Duodenal mucosa (tissue), 2 donors: ENCODE measurements around the gene MAGI2.

Source experiments
- H3K27ac ChIP-seq: one replicate; pipeline ENCODE4 v1.7.0; 2013; ENCODE audit warnings: low read depth, low read length
- H3K27me3 ChIP-seq, 2 donors: one replicate each; pipeline ENCODE4 v1.7.0; 2013; ENCODE audit warnings: low read length in 2 of 2, control low read depth in 1 of 2; ENCODE audit not compliant: insufficient read depth in 2 of 2, control insufficient read depth in 1 of 2
- H3K36me3 ChIP-seq, 2 donors: one replicate each; pipeline ENCODE4 v1.7.0; 2013; ENCODE audit warnings: low read length in 2 of 2, control low read depth in 1 of 2; ENCODE audit not compliant: insufficient read depth in 2 of 2, control insufficient read depth in 1 of 2
- H3K4me1 ChIP-seq, 2 donors: one replicate each; pipeline ENCODE4 v1.7.0; 2013; ENCODE audit warnings: low read length in 2 of 2, control low read depth in 1 of 2; ENCODE audit not compliant: insufficient read depth in 2 of 2, control insufficient read depth in 1 of 2
- H3K4me3 ChIP-seq, 2 donors: one replicate each; pipeline ENCODE4 v1.7.0; 2013; ENCODE audit warnings: low read length in 2 of 2, low read depth in 1 of 2
- H3K9ac ChIP-seq, 2 donors: one replicate each; pipeline ENCODE4 v1.7.0; 2013; ENCODE audit warnings: low read length in 2 of 2, low read depth in 1 of 2
- H3K9me3 ChIP-seq, 2 donors: one replicate each; pipeline ENCODE4 v1.7.0; 2013; ENCODE audit warnings: low read length in 2 of 2, control low read depth in 1 of 2; ENCODE audit not compliant: control insufficient read depth in 1 of 2

Gene MAGI2

GRCh38 chr7:78967046-78967445, 486.4 kb downstream of the MAGI2 start:
- H3K27ac ChIP-seq, result no peak overlapping the region
- no peaks in the 10 kb centered on the region for H3K36me3 ChIP-seq
- H3K27me3 ChIP-seq, result no peaks in the 10 kb centered on the region
- H3K4me3 ChIP-seq, result no peak overlapping the region
- H3K9ac ChIP-seq, result no peak overlapping the region
- H3K4me1 ChIP-seq, result no peaks in the 10 kb centered on the region
- H3K9me3 ChIP-seq, result no peaks in the 10 kb centered on the region

DNA sequence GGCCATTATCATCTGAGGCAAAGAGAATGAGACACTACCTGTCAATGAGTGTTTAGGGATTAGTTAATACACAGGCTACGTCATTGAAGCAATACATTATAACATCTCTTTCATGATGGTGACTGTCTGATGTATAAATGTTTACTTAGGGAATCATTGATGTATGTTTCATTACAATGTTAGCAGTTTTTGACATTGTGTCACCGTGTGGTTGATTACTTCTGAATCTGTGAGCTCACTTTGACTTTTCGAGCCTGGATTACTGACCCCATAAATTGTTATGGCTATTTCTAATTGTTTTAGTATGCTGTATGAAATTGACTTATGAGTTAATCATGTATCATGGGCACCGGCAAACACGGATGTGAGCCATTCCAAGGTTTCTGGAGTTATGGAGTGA, 494.0 kb downstream of the MAGI2 start:
- no peak overlapping the region for H3K4me3 ChIP-seq
- no peak overlapping the region for H3K9ac ChIP-seq
- H3K27me3 ChIP-seq, result no peaks in the 10 kb centered on the region
- H3K27ac ChIP-seq, result no peak overlapping the region
- H3K36me3 ChIP-seq, result no peaks in the 10 kb centered on the region
- H3K9me3 ChIP-seq, result no peaks in the 10 kb centered on the region
- H3K4me1 ChIP-seq, result no peaks in the 10 kb centered on the region

DNA sequence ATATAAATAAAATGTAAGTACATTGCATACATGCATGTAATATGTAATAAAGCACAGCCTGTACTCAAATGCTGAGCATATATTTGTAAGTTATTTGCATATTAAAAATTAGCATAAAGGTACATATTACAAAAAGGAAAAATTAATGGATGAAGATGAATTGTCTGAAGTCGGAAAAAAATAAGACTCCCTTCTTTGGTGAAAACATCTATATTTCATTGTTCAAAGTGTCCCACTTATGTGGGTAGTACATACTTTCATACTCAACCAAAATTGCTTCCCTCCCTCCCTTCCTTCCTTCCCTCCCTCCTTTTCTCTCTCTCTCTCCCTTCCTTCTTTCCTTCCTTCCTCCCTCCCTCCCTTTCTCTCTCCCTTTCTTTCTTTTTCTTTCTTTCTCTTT, 498.1 kb downstream of the MAGI2 start:
- no peak overlapping the region for H3K4me3 ChIP-seq
- H3K36me3 ChIP-seq, result no peaks in the 10 kb centered on the region
- H3K27me3 ChIP-seq, result no peaks in the 10 kb centered on the region
- no peaks in the 10 kb centered on the region for H3K9me3 ChIP-seq
- no peak overlapping the region for H3K27ac ChIP-seq
- no peaks in the 10 kb centered on the region for H3K4me1 ChIP-seq
- no peak overlapping the region for H3K9ac ChIP-seq

DNA sequence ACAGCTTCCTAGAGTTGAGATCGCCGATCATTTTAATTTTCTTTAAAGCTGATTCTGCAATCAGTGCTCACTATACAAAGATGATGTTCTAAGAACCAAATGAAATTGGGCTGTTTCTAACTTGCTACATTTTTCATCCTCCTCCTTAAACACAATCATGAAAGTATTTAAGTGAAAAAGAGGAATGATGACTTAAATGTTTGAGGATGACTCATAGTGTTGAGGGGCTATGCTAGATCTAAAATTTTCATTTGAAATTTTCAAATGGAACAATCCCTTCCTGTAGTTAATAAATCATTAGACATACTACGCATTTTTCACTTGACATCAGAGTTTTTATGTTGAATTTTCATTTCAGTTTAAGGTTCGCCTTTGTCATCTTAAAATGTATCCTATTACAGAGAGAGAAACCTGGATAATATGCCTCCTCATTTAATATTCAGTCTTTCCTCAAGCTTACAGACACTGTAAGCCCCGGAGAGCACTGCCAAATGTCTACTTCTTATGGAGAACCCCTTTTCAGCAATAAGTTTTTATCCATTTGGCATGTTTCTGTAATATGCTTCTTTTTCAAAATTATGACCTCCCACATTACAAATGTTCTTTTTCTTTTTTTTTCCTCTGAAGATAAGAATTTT, 499.6 kb downstream of the MAGI2 start:
- Histone ChIP-seq H3K4me3 (no peak overlapping the region), H3K4me1 (no peaks in the 10 kb centered on the region), H3K36me3 (no peaks in the 10 kb centered on the region), H3K9me3 (no peaks in the 10 kb centered on the region), H3K27me3 (no peaks in the 10 kb centered on the region), H3K9ac (no peak overlapping the region), H3K27ac (no peak overlapping the region)

- no peaks in the 10 kb centered on the region for H3K9me3 ChIP-seq
- no peaks in the 10 kb centered on the region for H3K36me3 ChIP-seq
- H3K4me3 ChIP-seq, result no peak overlapping the region
- no peaks in the 10 kb centered on the region for H3K27me3 ChIP-seq
- no peaks in the 10 kb centered on the region for H3K4me1 ChIP-seq
- no peak overlapping the region for H3K9ac ChIP-seq
- H3K27ac ChIP-seq, result no peak overlapping the region
These were observed 500.4 kb downstream of the MAGI2 start for GRCh38 chr7:78953090-78953489.

- no peaks in the 10 kb centered on the region for H3K4me1 ChIP-seq
- no peak overlapping the region for H3K4me3 ChIP-seq
- H3K9ac ChIP-seq, result no peak overlapping the region
- no peaks in the 10 kb centered on the region for H3K27me3 ChIP-seq
- H3K27ac ChIP-seq, result no peak overlapping the region
- H3K36me3 ChIP-seq, result no peaks in the 10 kb centered on the region
- H3K9me3 ChIP-seq, result no peaks in the 10 kb centered on the region
These were observed 513.8 kb downstream of the MAGI2 start for GRCh38 chr7:78939669-78940068.

DNA sequence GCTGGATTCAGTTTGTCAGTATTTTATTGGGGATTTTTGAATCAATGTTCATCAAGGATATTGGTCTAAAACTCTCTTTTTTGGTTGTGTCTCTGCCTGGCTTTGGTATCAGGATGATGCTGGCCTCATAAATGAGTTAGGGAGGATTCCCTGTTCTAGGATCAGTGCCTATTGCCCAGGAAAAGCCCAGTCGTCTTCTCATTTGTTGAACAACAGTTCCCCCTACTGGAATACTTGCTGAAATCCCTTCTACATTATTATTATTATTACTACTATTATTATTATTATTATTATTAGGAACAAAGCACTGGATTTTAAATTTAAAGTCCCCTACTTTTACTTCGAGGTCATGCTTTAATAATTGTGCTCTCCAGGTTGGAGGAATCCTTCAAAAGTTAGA, 528.9 kb downstream of the MAGI2 start:
- Histone ChIP-seq H3K9ac (no peak overlapping the region), H3K36me3 (no peaks in the 10 kb centered on the region), H3K9me3 (no peaks in the 10 kb centered on the region), H3K27me3 (no peaks in the 10 kb centered on the region), H3K4me1 (no peaks in the 10 kb centered on the region), H3K27ac (no peak overlapping the region), H3K4me3 (no peak overlapping the region)

DNA sequence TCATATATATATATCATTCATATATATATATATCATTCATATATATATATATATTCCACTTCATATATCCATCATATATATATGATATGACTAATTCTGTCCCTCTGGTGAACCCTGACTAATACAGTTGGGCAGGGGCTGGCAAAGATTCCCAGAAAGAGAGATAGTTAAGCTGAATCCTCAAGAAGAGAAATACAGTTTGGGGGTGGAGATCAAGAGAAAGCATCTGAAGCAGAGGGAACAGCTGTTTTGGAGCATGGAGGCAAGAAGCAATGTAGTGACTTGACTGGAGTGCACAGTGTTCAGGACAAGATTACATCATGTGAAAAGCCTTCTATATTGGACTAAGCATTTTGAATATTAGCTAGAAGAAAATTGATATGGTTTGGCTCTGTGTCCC, 540.7 kb downstream of the MAGI2 start:
- H3K27ac ChIP-seq, result no peak overlapping the region
- H3K9ac ChIP-seq, result no peak overlapping the region
- H3K36me3 ChIP-seq, result no peaks in the 10 kb centered on the region
- H3K4me3 ChIP-seq, result no peak overlapping the region
- no peaks in the 10 kb centered on the region for H3K4me1 ChIP-seq
- H3K27me3 ChIP-seq, result no peaks in the 10 kb centered on the region
- H3K9me3 ChIP-seq, result no peaks in the 10 kb centered on the region

GRCh38 chr7:78906735-78907134, 546.7 kb downstream of the MAGI2 start:
- H3K36me3 ChIP-seq, result no peaks in the 10 kb centered on the region
- H3K27ac ChIP-seq, result no peak overlapping the region
- H3K27me3 ChIP-seq, result no peaks in the 10 kb centered on the region
- H3K9ac ChIP-seq, result no peak overlapping the region
- H3K9me3 ChIP-seq, result no peaks in the 10 kb centered on the region
- no peak overlapping the region for H3K4me3 ChIP-seq
- no peaks in the 10 kb centered on the region for H3K4me1 ChIP-seq

- Histone ChIP-seq H3K27ac (no peak overlapping the region), H3K9ac (no peak overlapping the region), H3K27me3 (no peaks in the 10 kb centered on the region)
These were observed 548.0 kb downstream of the MAGI2 start for GRCh38 chr7:78905436-78905835.

GRCh38 chr7:78904983-78905382, 548.5 kb downstream of the MAGI2 start:
- Histone ChIP-seq H3K27ac (no peak overlapping the region), H3K27me3 (no peaks in the 10 kb centered on the region), H3K36me3 (no peaks in the 10 kb centered on the region), H3K9ac (no peak overlapping the region), H3K9me3 (no peaks in the 10 kb centered on the region), H3K4me1 (no peaks in the 10 kb centered on the region), H3K4me3 (no peak overlapping the region)

More at GRCh38 chr7:78905436-78905835, 548.0 kb downstream of the MAGI2 start:
- Histone ChIP-seq H3K4me3 (no peak overlapping the region), H3K4me1 (no peaks in the 10 kb centered on the region), H3K9me3 (no peaks in the 10 kb centered on the region), H3K36me3 (no peaks in the 10 kb centered on the region)
